Fibroblast of pulmonary artery (primary cell): ENCODE measurements around the gene ELFN2.

Source experiments
- DNase-seq: peaks from one replicate; pipeline ENCODE4 v3.0.0-alpha.2; 2010; ENCODE audit warnings: low read depth
- H3K4me3 ChIP-seq: replicated peaks from 2 replicates; pipeline ENCODE4 v1.5.1; 2011; ENCODE audit warnings: low read depth, mild to moderate bottlenecking, control low read depth, low read length, moderate library complexity
- CTCF ChIP-seq: IDR thresholded peaks from 2 replicates; pipeline ENCODE4 v1.5.1; 2011; ENCODE audit warnings: mild to moderate bottlenecking, control low read depth, low read length, inconsistent platforms; ENCODE audit errors: missing control alignments

ELFN2 gene

GRCh38 chr22:37433786-37434185, 6.5 kb upstream of the ELFN2 start:
- TF ChIP-seq CTCF, result no peak
- no peak for DNase-seq
- no peak overlapping the region for H3K4me3 ChIP-seq

GRCh38 chr22:37432708-37433054, 5.4 kb upstream of the ELFN2 start:
- DNase-seq, result no peak
- TF ChIP-seq CTCF, result no peak
- H3K4me3 ChIP-seq, result no peak overlapping the region

GRCh38 chr22:37431801-37432707, 4.8 kb upstream of the ELFN2 start:
- no peak for TF ChIP-seq CTCF
- no peak overlapping the region for H3K4me3 ChIP-seq
- peak; percentile 96 for DNase-seq

- H3K4me3 ChIP-seq, result no peak overlapping the region
- no peak for TF ChIP-seq CTCF
- no peak for DNase-seq
These were observed 4.1 kb upstream of the ELFN2 start for GRCh38 chr22:37431366-37431765.

- no peak for TF ChIP-seq CTCF
- no peak for DNase-seq
- H3K4me3 ChIP-seq, result no peak overlapping the region
These were observed 3.7 kb upstream of the ELFN2 start for GRCh38 chr22:37430941-37431340.

GRCh38 chr22:37428649-37429586, 1.6 kb upstream of the ELFN2 start:
- peak; percentile 77 for TF ChIP-seq CTCF
- H3K4me3 ChIP-seq, result no peak overlapping the region
- peak; percentile 55 for DNase-seq
